GM19025 (cell line): ENCODE data around the gene U2AF2.
A peak's percentile ranks its signal among the peaks of the same experiment; 100 is the strongest.

Experiments
- ATAC-seq: cut with Tn5 transposase; IDR thresholded peaks from one replicate; pipeline ENCODE4 v1.9.1; 2021; ENCODE audit warnings: mild to moderate bottlenecking, low read depth, moderate library complexity; ENCODE audit not compliant: unreplicated experiment

Gene U2AF2

DNA sequence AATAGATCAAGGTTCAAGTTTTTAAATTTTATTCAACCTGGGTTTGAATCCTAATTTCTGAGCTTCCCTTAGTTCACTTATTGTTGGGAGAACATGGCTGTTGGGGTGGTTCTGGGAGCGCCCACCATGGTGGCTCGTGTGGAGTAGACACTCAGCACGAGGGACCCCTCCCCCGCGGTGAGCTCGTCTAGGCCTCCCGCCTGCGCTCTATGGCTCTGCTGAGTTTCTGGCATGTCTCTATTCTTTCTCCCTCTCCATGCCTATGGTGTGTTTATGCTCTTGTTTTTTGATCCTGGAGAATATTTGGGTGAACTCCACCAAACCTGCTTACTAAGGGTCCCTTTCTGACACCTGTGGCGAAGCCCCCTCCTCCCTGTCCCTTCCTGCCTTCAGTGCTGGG is 18.6 kb downstream of the U2AF2 start:
- no peak for ATAC-seq

- ATAC-seq = no peak
Measured at GRCh38 chr19:55673889-55674288, 19.1 kb downstream of the U2AF2 start.

GRCh38 chr19:55674459-55674840 is 19.6 kb downstream of the U2AF2 start:
- ATAC-seq = no peak

GRCh38 chr19:55674841-55675660 is 20.2 kb downstream of the U2AF2 start, which contains the start of gene EPN1:
EPN1 (plus strand) TSS chr19:55675226; CDS start chr19:55678628, 3,402 bp downstream.
- ATAC-seq = peak; percentile 64

DNA sequence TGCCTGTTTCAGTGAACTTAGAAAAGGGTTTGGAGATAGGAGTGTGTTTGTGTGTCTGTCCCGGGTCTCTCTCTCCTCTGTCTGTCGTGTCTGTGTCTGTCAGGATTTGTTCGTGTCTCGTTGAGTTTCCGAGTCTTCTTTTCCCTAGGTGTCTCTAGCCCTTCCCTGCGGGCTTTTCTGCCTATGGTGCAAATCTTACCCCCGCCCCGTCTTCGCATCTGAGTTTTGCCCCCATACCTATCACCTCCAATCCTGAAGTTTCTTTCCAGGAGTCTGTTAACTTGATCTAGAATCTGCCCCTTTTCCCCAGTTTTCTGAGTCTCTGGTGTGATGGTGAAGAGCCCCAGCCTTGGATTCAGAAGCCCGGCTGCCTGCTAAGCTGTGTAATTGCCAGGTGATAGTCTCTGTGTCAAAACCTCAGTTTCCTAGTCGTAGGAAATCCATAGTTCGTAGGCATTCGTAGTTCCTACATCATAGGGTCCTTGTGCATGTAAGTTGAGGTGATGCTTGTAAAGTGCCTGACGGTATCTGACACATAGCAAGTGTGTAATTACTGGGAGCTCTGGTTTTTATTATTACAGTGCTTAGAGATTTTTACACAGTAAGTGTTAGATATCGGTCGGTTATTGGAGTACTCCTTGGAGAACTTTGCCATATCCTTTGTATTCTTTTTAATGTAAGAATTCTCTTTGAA is 21.0 kb downstream of the U2AF2 start:
- ATAC-seq = no peak

- ATAC-seq = no peak
Measured at GRCh38 chr19:55676383-55676782, 21.5 kb downstream of the U2AF2 start.

DNA sequence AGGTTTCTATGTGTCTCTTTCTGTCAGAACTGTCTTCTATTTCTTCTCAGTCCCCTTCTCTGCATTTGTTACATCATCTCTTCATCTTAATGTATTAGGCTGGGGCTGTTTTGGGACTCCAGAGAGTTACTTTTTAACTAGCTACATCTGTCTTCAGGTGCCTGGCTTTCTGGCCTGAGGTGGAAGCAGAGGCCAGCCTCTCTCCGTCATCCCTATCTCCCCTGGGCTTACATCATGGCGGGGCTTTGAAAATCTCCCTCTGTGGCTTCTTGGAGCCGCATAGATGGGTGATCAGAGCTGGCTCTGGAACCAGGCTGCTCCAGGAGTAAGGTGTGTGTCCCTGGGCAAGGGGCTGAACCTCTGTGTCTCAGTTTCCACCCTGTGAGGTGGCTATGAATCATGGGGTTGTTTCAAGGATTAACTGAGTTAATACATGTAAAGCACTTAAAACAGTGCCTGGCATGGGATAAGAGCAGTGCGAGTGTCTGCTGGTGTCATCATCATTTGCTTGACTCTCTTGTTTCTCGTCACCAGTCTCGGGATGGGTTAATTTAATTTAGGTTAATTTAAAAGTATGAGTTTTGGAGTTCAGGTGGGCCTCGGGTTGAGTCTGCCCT is 22.2 kb downstream of the U2AF2 start:
- ATAC-seq = no peak

GRCh38 chr19:55677572-55678028 is 22.8 kb downstream of the U2AF2 start:
- no peak for ATAC-seq

DNA sequence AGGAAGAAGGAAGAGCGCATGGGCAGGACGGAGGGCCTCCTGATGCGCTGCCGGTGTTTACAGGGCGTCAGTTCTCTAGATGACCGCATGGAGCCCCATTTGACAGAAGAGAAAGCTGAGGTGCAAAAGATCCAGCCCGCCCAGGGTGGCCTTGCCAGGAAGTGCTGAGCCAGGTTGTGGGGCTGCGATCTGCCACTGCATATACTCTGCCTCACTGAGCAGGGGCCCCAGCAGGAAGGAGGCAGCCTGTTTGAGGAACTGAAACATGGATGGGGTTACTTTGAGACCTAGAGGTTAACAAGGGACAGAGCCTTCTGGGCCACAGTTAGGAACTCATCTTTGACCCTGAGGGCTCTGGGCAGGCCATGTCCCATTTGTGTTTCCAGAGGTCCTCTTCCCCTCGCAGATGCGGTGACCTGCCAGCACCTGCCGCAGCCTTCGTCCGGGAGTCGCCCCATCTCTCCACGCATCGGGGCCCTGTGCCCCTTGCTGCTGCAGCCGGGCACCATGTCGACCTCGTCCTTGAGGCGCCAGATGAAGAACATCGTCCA is 23.4 kb downstream of the U2AF2 start:
- ATAC-seq = peak; percentile 61

- ATAC-seq = no peak
Measured at GRCh38 chr19:55679343-55680257, 24.8 kb downstream of the U2AF2 start.

DNA sequence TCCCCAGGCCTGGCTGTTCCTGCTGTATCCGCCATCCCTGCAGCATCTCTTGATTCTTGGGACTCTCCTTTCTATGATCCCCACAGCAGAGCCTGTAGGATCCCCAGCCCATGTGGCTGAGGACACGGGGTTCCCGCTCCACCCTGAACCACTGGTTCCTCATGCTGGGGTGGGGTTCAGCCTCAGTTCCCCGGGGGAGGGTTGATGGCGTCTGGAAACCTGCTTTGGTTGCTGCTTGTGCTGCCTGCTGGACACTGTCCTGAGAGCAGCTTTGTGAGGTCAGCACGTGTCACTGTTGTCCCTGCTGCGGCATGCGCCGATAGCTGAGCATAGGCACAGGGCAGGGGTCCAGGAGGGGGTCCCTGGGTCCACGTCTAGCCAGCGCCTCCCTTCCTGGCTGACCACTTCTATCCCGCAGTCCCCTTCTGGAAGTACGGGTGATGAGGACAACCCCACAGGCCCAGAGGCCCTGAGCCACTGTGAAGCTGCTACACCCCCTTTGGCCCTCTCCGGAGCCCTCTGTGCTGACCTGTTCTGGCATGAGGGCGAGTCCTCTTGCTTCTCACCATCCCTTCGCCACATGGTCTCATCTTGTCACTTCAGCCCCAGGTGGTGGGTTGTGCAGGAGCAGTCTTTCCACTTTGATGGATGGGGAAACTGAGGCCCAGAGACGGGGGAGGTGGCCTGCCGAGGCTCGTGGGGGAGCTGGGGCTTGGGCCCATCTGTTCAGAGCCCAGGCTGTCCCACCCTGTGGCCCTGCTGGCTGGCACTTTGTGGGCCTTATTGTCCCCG is 25.7 kb downstream of the U2AF2 start:
- no peak for ATAC-seq

DNA sequence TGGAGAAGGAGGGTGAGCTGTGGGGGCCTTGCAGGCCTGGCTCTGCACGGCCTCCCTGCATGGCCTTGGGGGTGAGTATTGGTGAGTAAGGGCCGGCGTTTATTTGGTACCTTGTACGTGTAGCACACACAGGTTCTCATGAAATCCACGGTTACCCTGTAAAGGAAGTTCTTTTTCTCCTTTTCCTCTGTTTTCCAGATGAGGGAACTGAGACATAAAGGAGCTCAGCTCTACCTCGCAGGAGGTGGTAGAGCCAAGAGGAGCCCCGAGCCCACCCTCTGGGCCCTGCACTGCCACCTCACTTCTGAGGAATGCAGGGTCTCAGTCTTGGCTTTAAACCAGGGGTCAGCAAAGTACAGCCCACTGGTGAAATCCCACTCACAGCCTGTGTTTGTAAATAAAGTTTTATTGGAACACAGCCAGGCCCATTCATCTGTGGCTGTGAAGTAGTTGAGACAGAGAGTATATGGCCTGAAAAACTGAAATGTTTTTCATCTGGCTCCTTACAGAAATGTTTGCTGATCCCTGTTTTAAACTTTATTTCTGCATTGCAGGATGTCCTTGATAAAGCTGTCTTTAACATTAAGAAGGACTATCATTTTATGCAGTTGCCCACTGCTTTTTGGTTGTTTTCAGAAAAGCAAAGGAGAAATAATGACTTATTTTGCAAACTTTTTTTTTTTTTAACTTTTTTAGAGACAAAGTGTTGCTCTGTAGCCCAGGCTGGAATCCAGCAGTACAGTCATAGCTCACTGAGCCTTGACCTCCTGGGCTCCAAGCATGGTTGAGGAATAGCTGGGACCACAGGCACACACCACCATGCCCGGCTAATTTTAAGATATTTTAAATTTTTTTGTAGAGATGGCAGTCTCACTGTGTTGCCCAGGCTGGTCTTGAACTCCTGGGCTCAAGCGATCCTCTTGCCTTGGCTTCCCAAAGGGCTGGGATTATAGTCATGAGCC is 26.6 kb downstream of the U2AF2 start:
- no peak for ATAC-seq

DNA sequence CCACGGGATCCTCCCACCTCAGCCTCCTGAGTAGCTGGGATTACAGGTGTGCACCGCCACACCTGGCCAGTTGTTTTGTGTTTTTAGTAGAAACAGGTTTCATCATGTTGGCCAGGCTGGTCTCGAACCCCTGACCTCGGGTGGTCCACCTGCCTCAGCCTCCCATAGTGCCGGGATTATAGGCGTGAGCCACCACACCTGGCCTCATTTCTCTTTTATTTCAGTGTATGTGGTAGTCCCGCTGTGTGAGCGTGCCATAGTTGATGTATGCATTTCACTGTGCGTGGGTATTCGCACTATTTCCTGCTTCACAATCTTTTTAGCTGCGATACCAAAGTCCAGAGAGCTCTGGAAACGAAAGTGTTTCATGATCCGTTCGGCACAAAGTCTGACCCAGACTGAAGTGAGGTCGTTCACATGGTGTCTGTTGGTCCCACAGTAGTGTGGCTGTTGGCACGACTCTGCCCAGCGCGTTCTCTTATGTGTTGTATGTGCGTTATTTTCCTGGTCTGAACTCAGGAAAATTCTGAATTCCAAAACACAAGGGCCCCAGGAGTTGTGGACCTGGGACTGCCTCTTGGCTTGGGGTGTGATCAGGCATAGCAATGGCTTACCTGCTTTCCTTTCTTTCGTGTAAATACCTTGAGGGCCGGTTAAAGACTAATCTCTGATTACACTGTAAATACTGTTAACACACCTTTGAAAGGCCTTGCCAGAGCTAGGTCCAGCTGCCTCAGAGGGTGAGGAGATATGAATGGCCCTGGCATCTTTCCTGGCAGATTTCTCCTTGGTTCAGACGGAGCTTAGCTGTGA is 28.8 kb downstream of the U2AF2 start:
- ATAC-seq = no peak

DNA sequence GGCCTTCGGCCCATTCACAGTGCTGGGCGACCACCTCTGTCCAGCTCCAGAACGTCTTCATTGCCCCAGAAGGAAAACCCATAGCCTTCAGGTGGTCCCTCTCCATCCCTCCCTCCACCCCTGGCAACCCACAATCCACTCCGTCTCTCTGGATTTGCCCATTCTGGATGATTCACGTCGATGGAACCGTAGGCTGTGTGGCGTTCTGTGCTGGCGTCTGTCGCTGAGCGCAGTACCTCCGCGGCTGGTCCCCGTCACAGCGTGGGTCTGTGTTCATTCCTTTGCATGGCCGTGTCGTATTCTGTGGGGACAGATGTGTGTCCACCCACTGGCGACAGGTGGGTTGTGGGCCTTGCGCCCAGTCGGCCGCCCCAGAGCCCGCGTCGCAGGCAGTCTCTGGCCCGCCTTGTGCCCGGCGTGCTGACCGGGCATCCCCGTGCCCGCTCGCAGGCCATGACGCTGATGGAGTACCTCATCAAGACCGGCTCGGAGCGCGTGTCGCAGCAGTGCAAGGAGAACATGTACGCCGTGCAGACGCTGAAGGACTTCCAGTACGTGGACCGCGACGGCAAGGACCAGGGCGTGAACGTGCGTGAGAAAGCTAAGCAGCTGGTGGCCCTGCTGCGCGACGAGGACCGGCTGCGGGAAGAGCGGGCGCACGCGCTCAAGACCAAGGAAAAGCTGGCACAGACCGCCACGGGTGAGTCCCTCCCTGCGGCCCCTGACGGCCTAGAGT is 30.3 kb downstream of the U2AF2 start:
- ATAC-seq = no peak

DNA sequence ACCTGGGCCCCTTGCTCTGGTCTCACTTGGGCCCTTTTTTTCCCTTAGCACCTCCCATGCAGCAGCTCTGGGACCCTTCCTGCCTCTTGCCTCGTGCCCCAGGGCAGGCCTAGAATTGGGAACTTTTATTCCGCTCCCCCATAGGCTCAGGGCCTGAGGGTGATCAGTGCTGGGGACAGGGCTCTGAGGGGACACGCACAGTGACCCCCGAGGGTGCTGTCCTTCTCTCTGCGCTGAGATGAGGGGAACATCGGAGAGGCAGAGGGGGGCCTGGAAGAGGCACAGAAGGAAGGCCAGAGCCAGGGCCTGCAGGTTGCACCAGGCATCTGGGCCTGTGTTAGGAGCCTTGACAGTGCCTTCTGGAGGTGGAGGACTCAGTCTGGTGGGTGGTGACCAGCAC is 30.9 kb downstream of the U2AF2 start:
- ATAC-seq = no peak

GRCh38 chr19:55686311-55687050 is 31.6 kb downstream of the U2AF2 start:
- no peak for ATAC-seq
